T follicular helper cell (primary cell): Measurements from ENCODE around the gene UGT1A5.

Experiments used
- DNase-seq: peaks from one replicate; pipeline ENCODE4 v3.0.0-alpha.2; 2020; ENCODE audit warnings: low read depth

UGT1A5 gene

GRCh38 chr2:233807966-233808935, 95.5 kb downstream of the UGT1A5 start:
- DNase-seq = no peak

GRCh38 chr2:233810385-233810784, 97.7 kb downstream of the UGT1A5 start:
- no peak for DNase-seq

DNA sequence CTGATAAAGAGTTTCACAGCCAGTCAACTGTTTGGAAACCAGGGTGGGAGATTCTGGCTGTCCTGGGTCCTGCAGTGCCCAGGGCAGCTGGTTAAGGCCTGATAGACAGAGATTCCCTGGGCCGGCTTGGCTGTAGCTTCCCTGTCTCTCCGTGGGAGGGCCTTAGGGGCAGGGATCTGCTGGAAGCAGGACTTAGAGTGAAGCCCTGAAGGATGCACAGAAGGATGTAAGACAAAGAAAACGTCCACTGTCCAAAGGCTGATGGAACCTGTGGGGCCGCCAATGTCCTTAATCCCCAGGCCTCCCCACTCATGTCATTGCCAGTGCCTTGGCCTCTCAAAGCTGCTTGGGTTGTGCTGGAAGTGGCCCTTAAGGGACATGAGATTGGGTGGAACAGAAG, 98.4 kb downstream of the UGT1A5 start:
- no peak for DNase-seq

- no peak for DNase-seq
These were observed 99.0 kb downstream of the UGT1A5 start for GRCh38 chr2:233811732-233812131.

DNA sequence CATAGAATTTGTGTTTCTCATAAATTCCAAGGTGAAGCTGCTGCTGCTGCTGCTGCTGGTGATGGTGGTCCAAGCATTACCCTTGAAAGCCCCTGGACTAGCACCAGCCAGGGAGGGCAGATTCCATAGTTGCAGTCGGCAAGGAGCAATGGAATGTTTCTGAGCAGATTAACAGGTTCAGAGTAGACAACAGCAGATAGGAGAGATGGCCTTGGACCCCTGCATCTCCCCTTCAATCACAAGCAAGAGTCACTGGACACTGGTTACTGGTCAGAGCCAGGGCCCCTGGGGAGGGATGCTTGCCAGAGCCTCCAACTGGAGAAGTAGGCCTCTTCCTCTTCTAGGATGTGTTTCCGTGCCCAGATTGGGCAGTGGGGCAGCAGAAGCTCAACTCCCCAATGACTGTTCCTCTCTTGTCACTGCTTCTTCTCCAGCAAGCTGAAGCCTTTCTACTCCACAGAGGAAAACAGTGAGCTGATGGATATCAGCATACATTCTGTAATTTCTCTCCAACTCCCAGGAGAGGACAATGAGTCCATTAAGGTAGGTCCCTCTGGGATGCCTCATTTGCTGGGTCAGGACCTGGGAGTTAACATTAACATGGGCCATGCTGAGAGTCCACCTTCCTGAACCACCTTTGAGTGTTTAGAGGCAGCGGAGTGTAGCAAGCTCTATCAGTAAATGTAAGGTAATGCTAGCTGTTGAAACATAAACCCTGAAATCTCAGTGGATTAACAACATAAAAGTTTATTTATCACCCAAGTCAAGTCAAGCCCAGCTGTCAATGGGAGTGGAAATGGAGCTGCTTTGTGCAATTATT, 100.7 kb downstream of the UGT1A5 start:
- DNase-seq = no peak

DNA sequence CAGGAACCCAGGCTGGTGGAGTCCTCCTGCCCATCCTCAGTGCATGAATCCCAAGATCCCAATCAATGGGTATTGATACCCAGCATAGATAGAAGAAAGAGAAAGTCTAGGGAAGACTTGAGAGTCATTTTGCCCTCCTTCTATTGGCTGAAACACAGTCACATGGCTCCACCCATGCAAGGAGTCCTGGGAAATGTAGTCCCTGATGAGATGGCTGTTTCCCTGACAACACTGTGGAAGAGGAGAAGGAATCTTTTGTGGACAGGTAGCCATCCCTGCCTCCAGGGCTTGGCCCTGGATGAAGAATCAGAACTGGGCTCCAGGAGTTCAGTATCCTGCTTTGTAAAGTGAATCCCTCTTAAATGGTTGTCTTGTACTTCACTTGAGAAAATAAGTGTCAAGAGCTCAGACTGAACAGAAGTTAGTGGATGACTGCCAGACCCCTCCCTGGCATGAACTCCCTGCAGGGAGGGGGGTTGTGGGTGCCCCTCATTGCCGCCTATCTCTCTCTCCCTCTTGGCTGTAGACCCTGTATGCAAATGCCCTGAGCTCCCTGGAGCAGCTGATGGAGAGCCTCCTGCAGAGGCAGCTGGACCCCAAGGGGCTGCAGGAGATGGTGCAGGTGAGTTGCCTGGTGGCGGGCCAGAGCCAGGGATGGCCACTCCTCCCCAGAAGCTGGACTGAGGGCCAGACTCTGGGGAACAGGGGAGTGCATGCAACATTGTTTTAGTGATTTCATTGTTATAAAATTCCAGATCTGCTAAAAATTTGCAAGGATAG, 101.5 kb downstream of the UGT1A5 start:
- no peak for DNase-seq

GRCh38 chr2:233815861-233816260, 103.2 kb downstream of the UGT1A5 start:
- DNase-seq = no peak

- DNase-seq = no peak
These were observed 103.6 kb downstream of the UGT1A5 start for GRCh38 chr2:233816334-233816733.

DNA sequence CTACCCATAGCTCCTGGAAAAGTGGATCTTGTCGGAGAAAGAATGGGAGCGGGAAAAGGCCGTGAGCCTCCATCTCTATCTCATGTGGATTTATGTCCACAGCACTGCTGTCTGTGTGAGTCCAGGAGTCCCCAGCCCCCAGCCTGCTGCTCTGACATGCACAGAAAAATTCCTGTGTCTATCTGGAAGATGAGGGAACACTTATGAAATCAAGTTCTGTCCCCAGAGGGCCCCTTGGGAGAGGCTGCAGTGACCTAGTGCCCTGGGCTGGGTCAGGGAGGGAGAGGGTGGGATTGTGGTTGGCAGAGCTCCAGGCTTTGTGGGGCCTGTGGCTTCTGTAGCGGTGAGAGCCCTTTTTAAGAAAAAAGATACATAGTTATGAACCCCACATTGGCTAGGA, 104.1 kb downstream of the UGT1A5 start:
- DNase-seq = no peak

DNA sequence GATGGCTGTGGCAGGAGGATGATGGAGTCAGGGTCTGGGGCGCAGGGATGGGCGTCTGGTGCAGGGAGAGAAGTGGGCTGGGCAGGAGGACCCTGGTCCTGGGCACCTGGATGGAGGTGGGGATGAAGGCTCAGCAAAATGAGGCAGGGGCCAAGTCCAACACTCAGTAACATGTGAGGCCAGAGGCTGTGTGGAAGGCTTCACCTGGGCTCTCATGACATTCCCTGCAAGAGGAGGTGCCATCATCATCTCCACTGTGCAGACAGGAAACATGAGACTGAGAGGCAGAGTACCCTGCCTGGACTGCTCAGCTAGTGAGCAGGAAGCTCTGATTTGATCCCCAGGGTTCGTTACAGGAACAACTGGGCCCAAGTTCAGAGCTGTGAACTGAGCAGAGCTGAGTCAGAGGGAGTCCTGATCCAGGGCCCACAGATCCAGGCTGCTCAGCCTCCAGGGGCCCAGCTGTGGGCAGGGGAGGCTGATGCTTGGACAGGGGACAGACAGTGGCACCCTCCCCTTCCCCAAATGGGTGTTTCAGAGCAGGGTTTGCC, 104.7 kb downstream of the UGT1A5 start:
- no peak for DNase-seq

- DNase-seq = no peak
These were observed 105.4 kb downstream of the UGT1A5 start for GRCh38 chr2:233817995-233818638.

DNA sequence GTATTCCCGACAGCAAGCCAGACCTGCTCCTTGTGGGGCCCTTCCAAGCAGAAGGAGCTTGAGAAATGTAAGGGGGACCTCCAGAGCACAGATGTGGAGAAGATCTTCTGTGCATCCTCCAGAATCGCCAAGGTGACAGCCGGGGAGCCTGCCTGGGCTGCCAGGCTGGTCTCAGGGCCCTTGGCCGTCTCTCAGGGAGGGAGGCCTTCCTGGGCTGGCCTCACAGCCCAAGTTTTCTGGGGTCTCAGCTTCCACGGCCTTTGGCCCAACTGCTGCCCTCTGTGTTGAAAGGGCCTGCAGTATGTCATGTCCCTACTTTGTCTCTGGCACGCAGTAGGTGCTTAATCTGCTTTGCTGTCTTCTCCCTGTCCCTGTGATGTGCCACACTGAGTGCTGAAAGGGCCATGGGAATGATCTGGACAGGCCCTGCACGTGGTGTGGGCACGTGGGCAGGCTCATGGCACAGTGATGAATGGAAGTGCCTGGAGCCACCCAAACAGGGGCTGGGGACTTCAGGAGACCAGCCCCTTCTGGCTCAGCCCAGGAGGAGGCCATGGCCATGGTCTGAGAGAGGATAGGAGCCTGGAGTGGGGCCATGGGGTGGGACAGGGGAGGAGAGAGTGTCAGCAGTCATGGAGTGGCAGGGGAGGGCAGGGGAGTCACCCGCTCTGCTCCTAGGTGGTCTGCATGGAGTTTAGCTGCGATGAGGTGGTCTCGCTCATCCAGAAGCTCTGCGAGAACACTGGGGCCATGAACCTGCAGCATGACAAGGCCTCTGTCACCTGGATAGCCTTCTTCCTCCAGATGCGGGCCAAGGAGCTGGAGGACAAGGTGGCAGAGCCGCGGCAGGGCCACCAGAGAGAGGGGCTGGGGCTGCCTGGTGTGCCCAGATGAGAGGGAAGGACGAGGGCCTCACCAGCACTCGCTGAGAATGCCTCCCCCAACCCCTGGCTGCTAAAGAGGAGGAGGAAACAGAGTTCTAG, 106.2 kb downstream of the UGT1A5 start:
- DNase-seq = no peak

- no peak for DNase-seq
These were observed 107.4 kb downstream of the UGT1A5 start for GRCh38 chr2:233819884-233820773.

GRCh38 chr2:233820774-233821105, 108.0 kb downstream of the UGT1A5 start:
- DNase-seq = no peak

GRCh38 chr2:233821196-233821595, 108.5 kb downstream of the UGT1A5 start:
- no peak for DNase-seq

GRCh38 chr2:233821709-233822100, 109.0 kb downstream of the UGT1A5 start:
- no peak for DNase-seq

DNA sequence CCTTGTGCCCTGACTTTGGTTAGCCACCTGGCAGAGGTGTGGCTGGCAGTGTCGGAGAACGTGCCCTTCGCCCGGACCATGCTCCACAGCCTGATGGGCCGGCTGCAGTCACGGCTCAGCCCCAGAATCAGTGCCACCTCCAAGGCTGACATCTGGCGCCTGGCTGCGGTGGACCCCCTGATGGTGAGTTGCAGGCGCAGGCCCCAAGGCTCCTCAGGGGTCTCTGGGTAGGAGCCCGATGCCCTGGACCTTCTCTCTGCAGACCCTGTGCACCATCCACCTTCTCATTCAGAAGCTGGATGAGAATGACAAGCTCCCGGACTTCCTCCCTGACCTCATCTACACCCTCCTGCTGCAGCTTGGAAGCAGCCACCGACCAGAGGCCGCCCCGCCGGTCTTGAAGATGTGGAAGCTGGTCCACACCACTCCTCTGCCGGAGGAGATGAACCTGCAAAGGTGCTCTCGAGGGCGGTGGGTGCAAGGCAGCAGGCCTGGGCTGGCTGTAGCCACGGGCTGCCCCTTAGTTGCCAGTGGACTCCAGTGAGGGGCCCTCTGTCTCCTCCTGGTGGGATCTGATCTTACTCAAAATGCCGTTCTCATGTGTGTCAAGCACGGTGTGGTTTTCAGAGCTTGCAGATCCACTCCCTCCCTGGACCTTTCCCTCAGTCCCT, 109.5 kb downstream of the UGT1A5 start:
- DNase-seq = no peak
